Measurements from ENCODE around the gene UAP1.
"Not testable (repeated sequence)": the region's sequence is repeated elsewhere in the genome, so short reads cannot be mapped to it uniquely, and the experiment has no call there.

The UAP1 gene

GRCh38 chr1:162562470-162562828 is 927 bp downstream of the UAP1 start:
- no peak for DNase-seq (ENCODE audit: low read depth)
- TF ChIP-seq CTCF (IDR thresholded peaks at IDR 0.05; ENCODE audit: low read depth, low read length, missing control alignments), result no peak
- peak overlapping the region; percentile 83 for H3K4me3 ChIP-seq (ENCODE audit: low read depth, low read length)

- no peak overlapping the region for H3K4me3 ChIP-seq (ENCODE audit: low read depth, low read length)
- no peak for TF ChIP-seq CTCF (IDR thresholded peaks at IDR 0.05; ENCODE audit: low read depth, low read length, missing control alignments)
- no peak for DNase-seq (ENCODE audit: low read depth)
Measured at GRCh38 chr1:162564762-162565218, 3.3 kb downstream of the UAP1 start.

GRCh38 chr1:162565460-162565859 is 3.9 kb downstream of the UAP1 start:
- TF ChIP-seq CTCF (IDR thresholded peaks at IDR 0.05; ENCODE audit: low read depth, low read length, missing control alignments), result no peak
- DNase-seq (ENCODE audit: low read depth), result no peak
- no peak overlapping the region for H3K4me3 ChIP-seq (ENCODE audit: low read depth, low read length)

- no peak for DNase-seq (ENCODE audit: low read depth)
- TF ChIP-seq CTCF (IDR thresholded peaks at IDR 0.05; ENCODE audit: low read depth, low read length, missing control alignments), result no peak
- no peak overlapping the region for H3K4me3 ChIP-seq (ENCODE audit: low read depth, low read length)
Measured at GRCh38 chr1:162566870-162567269, 5.3 kb downstream of the UAP1 start.

GRCh38 chr1:162568802-162569201 is 7.3 kb downstream of the UAP1 start:
- DNase-seq (ENCODE audit: low read depth), result no peak
- TF ChIP-seq CTCF (IDR thresholded peaks at IDR 0.05; ENCODE audit: low read depth, low read length, missing control alignments), result no peak
- no peak overlapping the region for H3K4me3 ChIP-seq (ENCODE audit: low read depth, low read length)

- no peak for DNase-seq (ENCODE audit: low read depth)
- no peak for TF ChIP-seq CTCF (IDR thresholded peaks at IDR 0.05; ENCODE audit: low read depth, low read length, missing control alignments)
- no peak overlapping the region for H3K4me3 ChIP-seq (ENCODE audit: low read depth, low read length)
Measured at GRCh38 chr1:162570718-162571117, 9.2 kb downstream of the UAP1 start.

- not testable (repeated sequence) for DNase-seq (ENCODE audit: low read depth); H3K4me3 ChIP-seq (ENCODE audit: low read depth, low read length)
Measured at GRCh38 chr1:162571121-162571520, 9.6 kb downstream of the UAP1 start.

- DNase-seq (ENCODE audit: low read depth), result no peak
- no peak for TF ChIP-seq CTCF (IDR thresholded peaks at IDR 0.05; ENCODE audit: low read depth, low read length, missing control alignments)
- no peak overlapping the region for H3K4me3 ChIP-seq (ENCODE audit: low read depth, low read length)
Measured at GRCh38 chr1:162571696-162572095, 10.2 kb downstream of the UAP1 start.
